Subcutaneous adipose tissue (tissue), 4 donors: Measurements from ENCODE around the gene SIM2. TPM values are rescaled to one million over a fixed set of nuclear protein-coding genes. Genes with fewer than 3 reads are reported as not detected.

Experiments
- CTCF ChIP-seq: fragments of 450-650 bp; IDR thresholded peaks from one replicate; pipeline ENCODE4 v1.5.1; 2016; ENCODE audit warnings: low read depth, mild to moderate bottlenecking, control low read depth, antibody characterized with exemption, moderate library complexity
- total RNA-seq, 4 donors: library from RNA; depleted of rRNA; stranded (reverse); fragments of >200 nt; gene quantifications; one replicate each; pipeline ENCODE4 v1.1.0, GENCODE V29; 2016

The SIM2 gene
- total RNA-seq, 4 donors from 2014 or later: not detected

- no peak for TF ChIP-seq CTCF
Observed at GRCh38 chr21:36788120-36788638, 89.3 kb downstream of the SIM2 start.

- TF ChIP-seq CTCF: no peak
Observed at GRCh38 chr21:36790616-36791015, 91.7 kb downstream of the SIM2 start.

- no peak for TF ChIP-seq CTCF
Observed at GRCh38 chr21:36791180-36791579, 92.3 kb downstream of the SIM2 start.

GRCh38 chr21:36791695-36792470 is 93.0 kb downstream of the SIM2 start:
- TF ChIP-seq CTCF: no peak

- no peak for TF ChIP-seq CTCF
Observed at GRCh38 chr21:36792505-36792967, 93.6 kb downstream of the SIM2 start.

- no peak for TF ChIP-seq CTCF
Observed at GRCh38 chr21:36796070-36796469, 97.2 kb downstream of the SIM2 start.

GRCh38 chr21:36798491-36798890 is 99.6 kb downstream of the SIM2 start:
- no peak for TF ChIP-seq CTCF

Other genes with a start within 250 kb of the SIM2 start
- not detected for gene CLDN14, start 219.0 kb upstream of the SIM2 start, total RNA-seq